ENCODE measurements around the gene SCN2A.

DNA sequence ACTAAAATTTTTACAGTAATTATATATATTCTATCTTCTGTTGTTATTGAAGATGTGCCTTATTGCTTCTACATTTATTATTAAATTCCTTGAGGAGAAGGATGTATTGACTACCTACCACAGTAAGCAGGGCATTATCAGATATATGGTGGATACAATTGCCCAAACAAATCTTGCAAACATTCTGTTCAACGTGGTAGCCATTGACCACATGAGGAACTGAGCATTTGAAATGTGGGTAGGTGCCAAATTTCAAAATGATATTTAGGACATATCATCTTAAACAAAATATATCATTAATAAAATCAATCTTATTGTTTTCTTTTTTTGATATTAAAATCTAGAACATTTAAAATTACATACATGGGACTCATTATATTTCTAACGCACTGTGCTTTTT lies 46.5 kb upstream of the SCN2A start:
- TF ChIP-seq, protein P1, sequence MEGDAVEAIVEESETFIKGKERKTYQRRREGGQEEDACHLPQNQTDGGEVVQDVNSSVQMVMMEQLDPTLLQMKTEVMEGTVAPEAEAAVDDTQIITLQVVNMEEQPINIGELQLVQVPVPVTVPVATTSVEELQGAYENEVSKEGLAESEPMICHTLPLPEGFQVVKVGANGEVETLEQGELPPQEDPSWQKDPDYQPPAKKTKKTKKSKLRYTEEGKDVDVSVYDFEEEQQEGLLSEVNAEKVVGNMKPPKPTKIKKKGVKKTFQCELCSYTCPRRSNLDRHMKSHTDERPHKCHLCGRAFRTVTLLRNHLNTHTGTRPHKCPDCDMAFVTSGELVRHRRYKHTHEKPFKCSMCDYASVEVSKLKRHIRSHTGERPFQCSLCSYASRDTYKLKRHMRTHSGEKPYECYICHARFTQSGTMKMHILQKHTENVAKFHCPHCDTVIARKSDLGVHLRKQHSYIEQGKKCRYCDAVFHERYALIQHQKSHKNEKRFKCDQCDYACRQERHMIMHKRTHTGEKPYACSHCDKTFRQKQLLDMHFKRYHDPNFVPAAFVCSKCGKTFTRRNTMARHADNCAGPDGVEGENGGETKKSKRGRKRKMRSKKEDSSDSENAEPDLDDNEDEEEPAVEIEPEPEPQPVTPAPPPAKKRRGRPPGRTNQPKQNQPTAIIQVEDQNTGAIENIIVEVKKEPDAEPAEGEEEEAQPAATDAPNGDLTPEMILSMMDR (IDR thresholded peaks at IDR 0.05; ENCODE audit: extremely low read depth in 1 of 2, insufficient read depth in 1 of 2, low read depth in 1 of 2, low read length in 2 of 2), result no peak
- no peak for TF ChIP-seq EZH2 (IDR thresholded peaks at IDR 0.05; ENCODE audit: borderline replicate concordance, low read depth, low read length, severe bottlenecking)
- no peak for TF ChIP-seq POLR2A (IDR thresholded peaks at IDR 0.05; ENCODE audit: low read depth, low read length)
- TF ChIP-seq MYC (IDR thresholded peaks at IDR 0.05; ENCODE audit: low read depth, low read length), result no peak
- no peak for TF ChIP-seq POLR2AphosphoS5 (IDR thresholded peaks at IDR 0.05; ENCODE audit: insufficient read depth, low read depth, low read length)
